SK-MEL-5 (cell line): ENCODE data around the gene CKM. TPM values are rescaled to one million over a fixed set of nuclear protein-coding genes. Genes with fewer than 3 reads are reported as not detected.
"Not testable (repeated sequence)": the region's sequence is repeated elsewhere in the genome, so short reads cannot be mapped to it uniquely, and the experiment has no call there.

Source experiments
- DNase-seq: peaks from one replicate; pipeline ENCODE4 v3.0.0-alpha.2; 2016; ENCODE audit warnings: low read depth, low spot score
- in situ Hi-C: cut with HindIII; loops from 2 replicates; pipeline ENCODE4 v1.10.0; 2016; ENCODE audit warnings: low sequenced_read_pairs, high pct_unique_total_duplicates, low pct_unique_long_range_greater_than_20kb
- total RNA-seq: library from RNA; depleted of rRNA; stranded (reverse); fragments of >200 nt; shearing (Covaris generic); gene quantifications from 2 replicates; pipeline ENCODE4 v1.2.3, GENCODE V29; 2014; rRNA removed

The CKM gene
- total RNA-seq, 1 experiment from 2014 or later = not detected

- DNase-seq = peak; percentile 27
- in situ Hi-C loops = no loop called here
Measured at GRCh38 chr19:45275370-45275971, 47.2 kb downstream of the CKM start.

GRCh38 chr19:45273521-45273855, 49.2 kb downstream of the CKM start:
- no peak for DNase-seq
- in situ Hi-C loops = no loop called here

- no peak for DNase-seq
- in situ Hi-C loops = no loop called here
Measured at GRCh38 chr19:45271735-45272108, 51.0 kb downstream of the CKM start.

- in situ Hi-C loops = no loop called here
- DNase-seq = no peak
Measured at GRCh38 chr19:45271098-45271734, 51.5 kb downstream of the CKM start.

GRCh38 chr19:45269939-45270338, 52.7 kb downstream of the CKM start:
- in situ Hi-C loops, DNase-seq: not testable (repeated sequence)

GRCh38 chr19:45267296-45267695, 55.4 kb downstream of the CKM start:
- DNase-seq = no peak
- in situ Hi-C loops = no loop called here

- DNase-seq = no peak
- in situ Hi-C loops = no loop called here
Measured at GRCh38 chr19:45265375-45265774, 57.3 kb downstream of the CKM start.

- in situ Hi-C loops = no loop called here
- DNase-seq = no peak
Measured at GRCh38 chr19:45264781-45265317, 57.8 kb downstream of the CKM start.

- no peak for DNase-seq
Measured at GRCh38 chr19:45263013-45263412, 59.7 kb downstream of the CKM start.

GRCh38 chr19:45262570-45262969, 60.1 kb downstream of the CKM start:
- in situ Hi-C loops = no loop called here
- no peak for DNase-seq

More at GRCh38 chr19:45263013-45263412, 59.7 kb downstream of the CKM start:
- in situ Hi-C loops = no loop called here

GRCh38 chr19:45258862-45259261, 63.8 kb downstream of the CKM start:
- DNase-seq = no peak
- in situ Hi-C loops = no loop called here

GRCh38 chr19:45256836-45257235, 65.8 kb downstream of the CKM start:
- DNase-seq = no peak
- in situ Hi-C loops = no loop called here

Other genes with a start within 250 kb of the CKM start
- gene ZNF296, start 246.4 kb downstream of the CKM start, total RNA-seq = 0.08 and 0.32 TPM in 2 replicates
- 24.7 and 26.7 TPM in 2 replicates for gene GEMIN7, start 243.6 kb downstream of the CKM start, total RNA-seq
- gene PPP1R37, start 229.7 kb downstream of the CKM start, total RNA-seq = 41.2 and 46.0 TPM in 2 replicates
- gene NKPD1, start 161.9 kb downstream of the CKM start, total RNA-seq = 0.03 TPM in 1 of 2 replicates, not detected in the other
- gene TRAPPC6A, start 144.6 kb downstream of the CKM start, total RNA-seq = 22.1 and 22.3 TPM in 2 replicates
- 3.7 and 5.3 TPM in 2 replicates for gene BLOC1S3, start 144.1 kb downstream of the CKM start, total RNA-seq
- not detected in 2 replicates for gene EXOC3L2, start 77.5 kb downstream of the CKM start, total RNA-seq
- 7.2 and 7.7 TPM in 2 replicates for gene MARK4, start 71.6 kb downstream of the CKM start, total RNA-seq
- gene KLC3, start 17.9 kb upstream of the CKM start, total RNA-seq = 0.43 and 1.3 TPM in 2 replicates
- gene ERCC2, start 47.7 kb upstream of the CKM start, total RNA-seq = 10.7 and 13.8 TPM in 2 replicates
- 1.5 and 1.8 TPM in 2 replicates for gene PPP1R13L, start 82.2 kb upstream of the CKM start, total RNA-seq
- gene POLR1G, start 83.8 kb upstream of the CKM start, total RNA-seq = 19.3 and 20.2 TPM in 2 replicates
- gene ERCC1, start 101.0 kb upstream of the CKM start, total RNA-seq = 125 and 138 TPM in 2 replicates
- gene FOSB, start 145.1 kb upstream of the CKM start, total RNA-seq = 0.13 and 0.42 TPM in 2 replicates
- gene RTN2, start 174.2 kb upstream of the CKM start, total RNA-seq = 10.0 and 12.8 TPM in 2 replicates
- 0.74 and 1.9 TPM in 2 replicates for gene PPM1N, start 175.6 kb upstream of the CKM start, total RNA-seq
- 42.6 and 44.1 TPM in 2 replicates for gene VASP, start 184.6 kb upstream of the CKM start, total RNA-seq